Activated T-helper 17 cell treated with anti-CD3 and anti-CD28 coated beads, Interleukin-2, amount 50 U/mL, for 72 hours (primary cell): ENCODE results near the gene KLRC2. TPM values are rescaled to one million over a fixed set of nuclear protein-coding genes. Genes with fewer than 3 reads are reported as not detected.
"Not testable (repeated sequence)": the region's sequence is repeated elsewhere in the genome, so short reads cannot be mapped to it uniquely, and the experiment has no call there.

Experiments
- ATAC-seq: fragments of 150-1000 bp; cut with Tn5 transposase; replicated peaks from 2 replicates; pipeline ENCODE4 v1.10.0; 2021; ENCODE audit warnings: mild to moderate bottlenecking, moderate library complexity
- H3K27ac Mint-ChIP-seq: one replicate; pipeline ENCODE4 v1.8.0; 2022; ENCODE audit warnings: mixed read lengths
- H3K27me3 Mint-ChIP-seq: one replicate; pipeline ENCODE4 v1.8.0; 2022; ENCODE audit warnings: mixed read lengths
- H3K36me3 Mint-ChIP-seq: one replicate; pipeline ENCODE4 v1.8.0; 2022; ENCODE audit warnings: low read depth, mild to moderate bottlenecking, mixed read lengths
- H3K4me1 Mint-ChIP-seq: one replicate; pipeline ENCODE4 v1.8.0; 2022; ENCODE audit warnings: mixed read lengths
- H3K4me3 Mint-ChIP-seq: one replicate; pipeline ENCODE4 v1.8.0; 2022; ENCODE audit warnings: mild to moderate bottlenecking, mixed read lengths
- H3K9me3 Mint-ChIP-seq: one replicate; pipeline ENCODE4 v1.8.0; 2022; ENCODE audit warnings: mixed read lengths
- total RNA-seq, 2 donors: library from RNA; stranded (reverse); gene quantifications; one replicate each; pipeline ENCODE4 v1.2.3, GENCODE V29; 2022

The KLRC2 gene
- total RNA-seq, 2 donors from 2014 or later = not detected

DNA sequence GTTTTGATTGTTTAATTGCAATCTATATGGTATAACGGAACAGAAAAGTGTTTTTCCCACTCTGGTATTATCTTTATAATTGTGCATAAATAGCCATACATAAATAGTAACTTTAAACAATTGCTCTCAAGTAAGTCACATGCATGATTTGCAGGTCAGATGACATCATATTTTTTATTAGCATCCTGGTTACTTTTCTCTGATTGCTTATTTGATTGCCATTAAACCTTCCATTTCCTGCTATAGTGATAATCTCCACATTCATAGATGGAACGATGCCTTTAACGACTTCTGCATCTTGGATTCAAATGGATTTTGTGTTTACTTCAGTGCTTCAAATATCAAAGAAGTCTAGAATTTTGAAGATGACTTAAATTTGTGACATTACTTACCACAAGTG is 42.5 kb downstream of the KLRC2 start:
- no peak for ATAC-seq
- no peak overlapping the region for H3K4me3 Mint-ChIP-seq
- no peaks in the 10 kb centered on the region for H3K36me3 Mint-ChIP-seq
- no peaks in the 10 kb centered on the region for H3K9me3 Mint-ChIP-seq
- H3K27me3 Mint-ChIP-seq = peaks cover 33% of the 10 kb centered on the region
- no peak overlapping the region for H3K27ac Mint-ChIP-seq
- H3K4me1 Mint-ChIP-seq = no peaks in the 10 kb centered on the region

- no peak overlapping the region for H3K27ac Mint-ChIP-seq
- no peaks in the 10 kb centered on the region for H3K4me1 Mint-ChIP-seq
- no peaks in the 10 kb centered on the region for H3K9me3 Mint-ChIP-seq
- no peak for ATAC-seq
- no peak overlapping the region for H3K4me3 Mint-ChIP-seq
- H3K36me3 Mint-ChIP-seq = no peaks in the 10 kb centered on the region
- peaks cover 29% of the 10 kb centered on the region for H3K27me3 Mint-ChIP-seq
Measured at GRCh38 chr12:10392394-10392930, 43.3 kb downstream of the KLRC2 start.

DNA sequence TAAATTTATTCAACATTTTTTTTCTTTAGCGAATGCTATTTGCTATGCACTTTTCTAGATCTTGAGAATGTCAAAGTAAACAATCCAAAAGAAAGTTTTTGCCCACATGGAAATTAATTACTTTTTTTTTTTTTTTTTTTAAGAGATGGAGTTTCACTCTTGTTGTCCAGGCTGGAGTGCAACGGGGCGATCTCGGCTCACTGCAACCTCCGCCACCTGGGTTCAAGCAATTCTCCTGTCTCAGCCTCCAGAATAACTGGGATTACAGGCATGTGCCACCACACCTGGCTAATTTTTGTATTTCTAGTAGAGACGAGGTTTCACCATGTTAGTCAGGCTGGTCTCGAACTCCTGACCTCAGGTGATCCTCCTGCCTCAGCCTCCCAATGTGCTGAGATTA is 44.8 kb downstream of the KLRC2 start:
- not testable (repeated sequence) for H3K36me3 Mint-ChIP-seq, ATAC-seq, H3K4me3 Mint-ChIP-seq, H3K27ac Mint-ChIP-seq, H3K9me3 Mint-ChIP-seq, H3K4me1 Mint-ChIP-seq
- peaks cover 29% of the 10 kb centered on the region for H3K27me3 Mint-ChIP-seq

GRCh38 chr12:10389904-10390303 is 45.9 kb downstream of the KLRC2 start, which contains the start of gene KLRK1:
TSS of gene KLRK1 (minus strand) at chr12:10390041. CDS start at chr12:10388810, 1,231 bp downstream.
- Mint-ChIP-seq H3K27ac (no peak within 1 kb of the TSS), H3K4me1 (no peaks in the 10 kb centered on the region), H3K9me3 (no peaks in the 10 kb centered on the region), H3K27me3 (peaks cover 27% of the 10 kb centered on the region), H3K36me3 (no peaks in the 10 kb centered on the region), H3K4me3 (no peak within 1 kb of the TSS)
- no peak for ATAC-seq

GRCh38 chr12:10388624-10389413 is 47.0 kb downstream of the KLRC2 start:
- Mint-ChIP-seq H3K4me1 (no peaks in the 10 kb centered on the region), H3K4me3 (no peak overlapping the region)

GRCh38 chr12:10387498-10387897 is 48.3 kb downstream of the KLRC2 start:
- not testable (repeated sequence) for H3K36me3 Mint-ChIP-seq, H3K4me3 Mint-ChIP-seq, H3K27ac Mint-ChIP-seq, H3K9me3 Mint-ChIP-seq, H3K4me1 Mint-ChIP-seq, ATAC-seq
- H3K27me3 Mint-ChIP-seq = peaks cover 38% of the 10 kb centered on the region

More at GRCh38 chr12:10388624-10389413, 47.0 kb downstream of the KLRC2 start:
- H3K27ac Mint-ChIP-seq = no peak overlapping the region
- no peaks in the 10 kb centered on the region for H3K9me3 Mint-ChIP-seq
- no peaks in the 10 kb centered on the region for H3K36me3 Mint-ChIP-seq
- peaks cover 32% of the 10 kb centered on the region for H3K27me3 Mint-ChIP-seq
- ATAC-seq = no peak

GRCh38 chr12:10386857-10387256 is 49.0 kb downstream of the KLRC2 start:
- no peak overlapping the region for H3K27ac Mint-ChIP-seq
- no peak for ATAC-seq

GRCh38 chr12:10385166-10385613 is 50.6 kb downstream of the KLRC2 start:
- ATAC-seq = no peak
- Mint-ChIP-seq H3K36me3 (no peaks in the 10 kb centered on the region), H3K4me3 (no peak overlapping the region), H3K4me1 (no peaks in the 10 kb centered on the region), H3K27ac (no peak overlapping the region), H3K9me3 (no peaks in the 10 kb centered on the region), H3K27me3 (peaks cover 44% of the 10 kb centered on the region)

More at GRCh38 chr12:10386857-10387256, 49.0 kb downstream of the KLRC2 start:
- Mint-ChIP-seq H3K4me1 (no peaks in the 10 kb centered on the region), H3K9me3 (no peaks in the 10 kb centered on the region), H3K27me3 (peaks cover 40% of the 10 kb centered on the region), H3K36me3 (no peaks in the 10 kb centered on the region), H3K4me3 (no peak overlapping the region)

DNA sequence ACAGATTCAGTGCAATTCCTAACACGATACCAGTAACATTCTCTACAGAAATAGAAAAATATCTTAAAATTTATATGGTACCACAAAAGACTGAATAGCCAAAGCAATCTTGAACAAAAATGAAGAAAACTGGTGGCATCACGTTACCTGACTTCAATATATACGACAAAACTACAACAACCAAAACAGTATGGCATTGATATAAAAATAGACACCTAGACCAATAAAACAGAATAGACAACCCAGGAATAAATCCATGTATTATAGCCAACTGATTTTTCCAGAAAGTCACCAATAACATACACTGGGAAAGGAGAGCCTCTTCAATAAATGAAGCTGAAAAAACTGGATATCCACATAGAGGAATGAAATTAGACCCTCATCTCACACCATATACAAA is 51.6 kb downstream of the KLRC2 start:
- Mint-ChIP-seq H3K27ac (no peak overlapping the region), H3K4me1 (no peaks in the 10 kb centered on the region), H3K36me3 (no peaks in the 10 kb centered on the region), H3K27me3 (peaks cover 37% of the 10 kb centered on the region), H3K4me3 (no peak overlapping the region), H3K9me3 (no peaks in the 10 kb centered on the region)
- ATAC-seq = no peak

GRCh38 chr12:10381928-10382628 is 53.7 kb downstream of the KLRC2 start:
- H3K36me3 Mint-ChIP-seq = no peaks in the 10 kb centered on the region

More at GRCh38 chr12:10381928-10382628, 53.7 kb downstream of the KLRC2 start:
- Mint-ChIP-seq H3K27ac (no peak overlapping the region), H3K27me3 (peaks cover 33% of the 10 kb centered on the region), H3K4me1 (no peaks in the 10 kb centered on the region), H3K4me3 (no peak overlapping the region), H3K9me3 (no peaks in the 10 kb centered on the region)
- no peak for ATAC-seq

Other genes with a start within 250 kb of the KLRC2 start
- 10 to 100 TPM in 1 of 2 donors, 1 to 10 TPM in 1; 6.9 to 25.1 TPM for gene GABARAPL1, start 223.1 kb downstream of the KLRC2 start, total RNA-seq
- 1 to 10 TPM in 1 of 2 donors, not detected in 1; 1.1 TPM for gene KLRD1, start 128.1 kb downstream of the KLRC2 start, total RNA-seq
- gene KLRK1, start 46.0 kb downstream of the KLRC2 start, total RNA-seq = under 1 TPM; 0.19 to 0.24 TPM
- gene KLRC4, start 26.3 kb downstream of the KLRC2 start, total RNA-seq = not detected
- gene KLRC3, start 15.4 kb downstream of the KLRC2 start, total RNA-seq = not detected
- under 1 TPM in 1 of 2 donors, not detected in 1; 0.26 TPM for gene KLRC1, start 17.4 kb upstream of the KLRC2 start, total RNA-seq
- under 1 TPM; 0.26 TPM for gene EIF2S3B, start 69.9 kb upstream of the KLRC2 start, total RNA-seq
- gene MAGOHB, start 177.6 kb upstream of the KLRC2 start, total RNA-seq = 10 to 100 TPM; 40.4 to 68.4 TPM
- gene STYK1, start 238.0 kb upstream of the KLRC2 start, total RNA-seq = under 1 TPM in 1 of 2 donors, not detected in 1; 0.17 TPM